ENCODE data around the gene SORL1.

The SORL1 gene

GRCh38 chr11:121577106-121577848, 125.2 kb downstream of the SORL1 start:
- no peak for DNase-seq (ENCODE audit: low read depth in 2 of 2)
- TF ChIP-seq, protein P1, sequence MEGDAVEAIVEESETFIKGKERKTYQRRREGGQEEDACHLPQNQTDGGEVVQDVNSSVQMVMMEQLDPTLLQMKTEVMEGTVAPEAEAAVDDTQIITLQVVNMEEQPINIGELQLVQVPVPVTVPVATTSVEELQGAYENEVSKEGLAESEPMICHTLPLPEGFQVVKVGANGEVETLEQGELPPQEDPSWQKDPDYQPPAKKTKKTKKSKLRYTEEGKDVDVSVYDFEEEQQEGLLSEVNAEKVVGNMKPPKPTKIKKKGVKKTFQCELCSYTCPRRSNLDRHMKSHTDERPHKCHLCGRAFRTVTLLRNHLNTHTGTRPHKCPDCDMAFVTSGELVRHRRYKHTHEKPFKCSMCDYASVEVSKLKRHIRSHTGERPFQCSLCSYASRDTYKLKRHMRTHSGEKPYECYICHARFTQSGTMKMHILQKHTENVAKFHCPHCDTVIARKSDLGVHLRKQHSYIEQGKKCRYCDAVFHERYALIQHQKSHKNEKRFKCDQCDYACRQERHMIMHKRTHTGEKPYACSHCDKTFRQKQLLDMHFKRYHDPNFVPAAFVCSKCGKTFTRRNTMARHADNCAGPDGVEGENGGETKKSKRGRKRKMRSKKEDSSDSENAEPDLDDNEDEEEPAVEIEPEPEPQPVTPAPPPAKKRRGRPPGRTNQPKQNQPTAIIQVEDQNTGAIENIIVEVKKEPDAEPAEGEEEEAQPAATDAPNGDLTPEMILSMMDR (IDR thresholded peaks at IDR 0.05; ENCODE audit: low read depth, low read length), result no peak
- H3K4me3 ChIP-seq (replicated peaks in 1 of 2; ENCODE audit: low read depth in 2 of 2, low read length in 2 of 2), result no peak overlapping the region

GRCh38 chr11:121578251-121578976, 126.3 kb downstream of the SORL1 start:
- TF ChIP-seq, protein P1 (IDR thresholded peaks at IDR 0.05; ENCODE audit: low read depth, low read length), result no peak
- DNase-seq (ENCODE audit: low read depth in 2 of 2), result no peak
- H3K4me3 ChIP-seq (replicated peaks in 1 of 2; ENCODE audit: low read depth in 2 of 2, low read length in 2 of 2), result no peak overlapping the region

DNA sequence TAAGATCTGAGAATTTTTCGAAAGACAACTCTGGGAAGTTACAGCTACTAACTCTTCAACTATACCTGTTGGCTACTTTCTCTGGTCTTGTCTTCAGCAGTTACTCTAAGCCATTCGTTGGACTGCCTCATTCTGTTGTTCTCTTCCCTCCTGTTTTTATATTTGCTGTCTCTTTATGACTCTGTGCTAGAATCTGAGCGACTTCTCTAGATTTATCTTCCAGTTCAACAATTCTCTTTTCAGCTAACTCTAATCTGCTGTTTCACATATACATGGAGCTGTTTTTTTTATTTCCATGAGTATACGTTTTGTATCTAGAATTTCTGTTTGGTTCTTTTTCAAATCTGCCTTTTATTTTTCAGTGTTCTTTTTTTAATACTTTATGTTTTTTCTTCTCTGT, 128.0 kb downstream of the SORL1 start:
- TF ChIP-seq, protein P1 (IDR thresholded peaks at IDR 0.05; ENCODE audit: low read depth, low read length), result no peak
- DNase-seq (ENCODE audit: low read depth in 2 of 2), result no peak
- H3K4me3 ChIP-seq (replicated peaks in 1 of 2; ENCODE audit: low read depth in 2 of 2, low read length in 2 of 2), result no peak overlapping the region

DNA sequence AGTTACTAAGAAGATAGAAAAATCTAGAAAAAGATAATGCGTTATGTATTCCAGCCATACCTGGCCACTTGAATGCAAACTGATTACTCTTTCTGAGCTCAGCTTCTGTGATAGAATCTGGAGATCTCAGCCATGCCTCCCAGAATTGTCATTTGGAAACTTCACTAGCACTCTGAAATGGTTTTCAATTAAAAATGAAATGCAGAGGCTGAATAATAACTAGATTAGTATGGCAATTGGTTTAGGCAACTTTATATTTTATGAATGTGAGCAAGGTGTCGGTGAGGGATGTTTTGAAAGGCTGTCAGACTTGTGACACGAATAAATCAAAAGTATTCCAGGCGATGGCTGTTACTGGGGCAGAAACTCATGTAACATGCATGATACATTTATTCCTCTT, 129.5 kb downstream of the SORL1 start:
- H3K4me3 ChIP-seq (replicated peaks in 1 of 2; ENCODE audit: low read depth in 2 of 2, low read length in 2 of 2), result no peak overlapping the region
- DNase-seq (ENCODE audit: low read depth in 2 of 2), result no peak
- TF ChIP-seq, protein P1 (IDR thresholded peaks at IDR 0.05; ENCODE audit: low read depth, low read length), result no peak

GRCh38 chr11:121582296-121582695, 130.2 kb downstream of the SORL1 start:
- H3K4me3 ChIP-seq (replicated peaks in 1 of 2; ENCODE audit: low read depth in 2 of 2, low read length in 2 of 2), result no peak overlapping the region
- DNase-seq (ENCODE audit: low read depth in 2 of 2), result no peak
- TF ChIP-seq, protein P1 (IDR thresholded peaks at IDR 0.05; ENCODE audit: low read depth, low read length), result no peak

DNA sequence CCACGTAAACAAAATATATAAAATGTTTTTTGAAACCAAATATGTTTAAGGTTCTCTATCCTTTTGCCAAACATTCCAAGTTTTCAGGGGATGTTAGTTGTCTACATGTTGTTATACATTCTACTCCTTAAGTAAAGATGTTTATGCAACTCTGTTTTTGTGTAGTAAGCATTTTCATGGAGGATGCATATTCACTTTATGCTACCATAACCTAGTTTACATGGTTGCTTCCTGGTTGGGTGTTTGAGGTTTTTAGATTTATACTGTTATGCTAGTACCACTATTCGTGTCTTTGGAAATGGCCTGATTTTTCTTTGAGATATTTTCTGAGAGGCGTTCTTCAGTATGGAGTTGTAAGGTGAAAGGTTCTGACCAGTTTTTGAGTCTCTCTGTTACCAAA, 131.7 kb downstream of the SORL1 start:
- TF ChIP-seq, protein P1 (IDR thresholded peaks at IDR 0.05; ENCODE audit: low read depth, low read length), result no peak
- H3K4me3 ChIP-seq (replicated peaks in 1 of 2; ENCODE audit: low read depth in 2 of 2, low read length in 2 of 2), result no peak overlapping the region
- no peak for DNase-seq (ENCODE audit: low read depth in 2 of 2)

Measured in cardiac fibroblast (primary cell).